ENCODE data around the gene ERLEC1.

- TF ChIP-seq POLR2AphosphoS5 (IDR thresholded peaks at IDR 0.05; ENCODE audit: low read depth, low read length) (no peak), POLR2A (IDR thresholded peaks at IDR 0.05; ENCODE audit: low read depth, low read length) (no peak)
These were observed 33.9 kb downstream of the ERLEC1 start for GRCh38 chr2:53820711-53821110.
